SK-N-DZ (cell line): ENCODE data around the gene EOLA1.
"Not testable (repeated sequence)": the region's sequence is repeated elsewhere in the genome, so short reads cannot be mapped to it uniquely, and the experiment has no call there.

Source experiments
- DNase-seq: peaks from one replicate; pipeline ENCODE4 v3.0.0-alpha.2; 2015; ENCODE audit warnings: low spot score

The EOLA1 gene

GRCh38 chrX:149513825-149514428, 26.9 kb upstream of the EOLA1 start:
- DNase-seq, result no peak

- no peak for DNase-seq
Measured at GRCh38 chrX:149515954-149516602, 24.7 kb upstream of the EOLA1 start.

GRCh38 chrX:149516604-149517003, 24.2 kb upstream of the EOLA1 start:
- no peak for DNase-seq

GRCh38 chrX:149517308-149517707, 23.5 kb upstream of the EOLA1 start:
- no peak for DNase-seq

- DNase-seq, result no peak
Measured at GRCh38 chrX:149518236-149518635, 22.6 kb upstream of the EOLA1 start.

- not testable (repeated sequence) for DNase-seq
Measured at GRCh38 chrX:149520636-149521277, 20.1 kb upstream of the EOLA1 start.

GRCh38 chrX:149521438-149521837, 19.4 kb upstream of the EOLA1 start:
- peak; percentile 48 for DNase-seq

GRCh38 chrX:149522916-149523315, 17.9 kb upstream of the EOLA1 start:
- DNase-seq, result no peak

- peak; percentile 55 for DNase-seq
Measured at GRCh38 chrX:149525389-149525788, 15.4 kb upstream of the EOLA1 start.

GRCh38 chrX:149525903-149526302, 14.9 kb upstream of the EOLA1 start:
- not testable (repeated sequence) for DNase-seq

GRCh38 chrX:149526318-149527033, 14.3 kb upstream of the EOLA1 start:
- not testable (repeated sequence) for DNase-seq

GRCh38 chrX:149527705-149528104, 13.1 kb upstream of the EOLA1 start:
- peak; percentile 35 for DNase-seq

GRCh38 chrX:149528381-149528780, 12.4 kb upstream of the EOLA1 start:
- no peak for DNase-seq

GRCh38 chrX:149531599-149531998, 9.2 kb upstream of the EOLA1 start:
- no peak for DNase-seq

GRCh38 chrX:149532868-149533267, 7.9 kb upstream of the EOLA1 start:
- DNase-seq, result not testable (repeated sequence)

GRCh38 chrX:149533999-149534398, 6.8 kb upstream of the EOLA1 start:
- not testable (repeated sequence) for DNase-seq

- DNase-seq, result not testable (repeated sequence)
Measured at GRCh38 chrX:149534926-149535602, 5.7 kb upstream of the EOLA1 start.

- not testable (repeated sequence) for DNase-seq
Measured at GRCh38 chrX:149537474-149537873, 3.3 kb upstream of the EOLA1 start.

- DNase-seq, result peak; percentile 90
Measured at GRCh38 chrX:149539283-149540130, 1.3 kb upstream of the EOLA1 start.

GRCh38 chrX:149540131-149540620, 636 bp upstream of the EOLA1 start:
- DNase-seq, result peak; percentile 79
